HCT116 (cell line): ENCODE measurements around the gene RPL36A.

ENCODE experiments used
- CTCF ChIP-seq, 3 experiments: fragments of 200-600 bp in 1 of 3; sonication (generic) in 1 of 3; IDR thresholded peaks in 2 of 3; conservative IDR thresholded peaks in 1 of 3; 2 replicates each; pipeline ENCODE4 v1.5.1; 2012 to 2017; ENCODE audit warnings: low read depth in 2 of 3, low read length in 2 of 3, antibody characterized with exemption in 1 of 3, borderline replicate concordance in 1 of 3, control low read depth in 1 of 3, mild to moderate bottlenecking in 1 of 3, mixed read lengths in 1 of 3, mixed run types in 1 of 3, moderate library complexity in 1 of 3; ENCODE audit not compliant: insufficient read depth in 1 of 3
- EZH2 ChIP-seq: fragments of 200-600 bp; sonication (generic); IDR thresholded peaks from 2 replicates; pipeline ENCODE4 v1.6.1; 2017; ENCODE audit warnings: antibody characterized with exemption, mixed run types
- JUND ChIP-seq: IDR thresholded peaks from 2 replicates; pipeline ENCODE4 v1.6.1; 2012
- POLR2AphosphoS5 ChIP-seq: IDR thresholded peaks from 2 replicates; pipeline ENCODE4 v1.6.1; 2011; ENCODE audit warnings: mild to moderate bottlenecking, low read depth, low read length, moderate library complexity
- SIN3A ChIP-seq: IDR thresholded peaks from 2 replicates; pipeline ENCODE4 v1.6.1; 2012; ENCODE audit warnings: low read depth

- no peak for TF ChIP-seq POLR2AphosphoS5
- TF ChIP-seq SIN3A: no peak
- TF ChIP-seq EZH2: no peak
- no peak for TF ChIP-seq JUND
- TF ChIP-seq CTCF (IDR thresholded peaks at IDR 0.05 in 2 of 3, conservative IDR thresholded peaks at IDR 0.05 in 1 of 3; ENCODE audit: borderline replicate concordance in 1 of 3, insufficient read depth in 1 of 3, low read depth in 2 of 3, low read length in 2 of 3): no peak
These were observed 21.2 kb downstream of the RPL36A start for GRCh38 chrX:101411984-101412383.
